Sciatic nerve (tissue), 2 donors: ENCODE data around the gene FMN2. TPM values are rescaled to one million over a fixed set of nuclear protein-coding genes. Genes with fewer than 3 reads are reported as not detected.

Source experiments
- ATAC-seq: fragments of 200-7000 bp; cut with Tn5 transposase; one replicate; pipeline ENCODE4 v1.9.1; 2020; ENCODE audit warnings: mild to moderate bottlenecking, moderate library complexity
- DNase-seq: peaks from one replicate; pipeline ENCODE4 v3.0.0-alpha.2; 2020; ENCODE audit warnings: low spot score
- intact Hi-C: fragments of 100-400 bp; cut with DNase I; formaldehyde crosslinking; loops from one replicate; pipeline ENCODE4 v1.14.2; 2022
- total RNA-seq: library from RNA; stranded (reverse); fragmentation: NEBNext Ultra II Directional; extraction: Animal tissue kit (Norgen Biotek cat#: 25700); gene quantifications from one replicate; pipeline ENCODE4 v1.2.1, GENCODE V29; 2021
- donor health status: DM: no; HTN: no; CAD: no.
- donor health status: DM: no; HTN: no; CAD: no.

Gene FMN2
- total RNA-seq, 1 donor from 2014 or later = 60.1 TPM

DNA sequence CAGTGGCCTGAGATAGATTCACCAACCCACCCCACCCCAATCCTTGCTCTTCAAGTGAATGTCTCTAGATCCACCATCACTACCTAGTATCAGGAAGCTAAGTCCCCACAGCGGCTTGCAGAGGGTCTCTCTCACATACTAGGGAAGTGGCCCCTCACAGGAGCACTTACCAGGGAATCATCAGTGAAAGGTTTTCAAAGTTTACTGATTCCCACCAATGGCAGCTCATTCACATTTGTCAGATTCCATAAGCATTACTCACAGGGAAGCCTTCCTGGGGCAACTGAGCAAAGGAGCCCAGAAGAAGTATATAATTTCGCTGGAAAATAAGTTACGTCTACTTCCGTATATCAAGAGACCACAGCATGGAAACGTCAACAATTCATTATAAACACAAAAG is 399.5 kb downstream of the FMN2 start:
- no peak for ATAC-seq
- DNase-seq = no peak
- intact Hi-C loops = no loop called here

DNA sequence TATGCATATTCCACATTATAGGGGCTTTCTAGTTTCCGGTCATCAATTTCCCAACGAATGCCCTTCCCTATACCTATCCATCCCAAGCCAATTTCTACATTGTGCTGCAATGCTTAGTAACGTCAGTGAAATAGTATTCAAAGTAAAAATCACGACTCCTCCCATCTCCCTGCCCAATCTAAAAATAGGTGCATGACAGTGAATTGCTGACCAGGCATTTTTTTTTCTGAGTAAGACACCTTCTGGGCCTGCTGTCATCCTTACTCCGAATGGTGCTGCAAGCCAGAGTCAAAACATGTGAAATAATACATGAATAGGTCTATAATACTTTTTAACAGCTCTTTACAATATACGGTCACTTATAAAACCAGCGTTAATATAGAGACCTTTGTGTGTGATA is 400.1 kb downstream of the FMN2 start:
- no peak for ATAC-seq
- intact Hi-C loops = no loop called here
- DNase-seq = no peak

DNA sequence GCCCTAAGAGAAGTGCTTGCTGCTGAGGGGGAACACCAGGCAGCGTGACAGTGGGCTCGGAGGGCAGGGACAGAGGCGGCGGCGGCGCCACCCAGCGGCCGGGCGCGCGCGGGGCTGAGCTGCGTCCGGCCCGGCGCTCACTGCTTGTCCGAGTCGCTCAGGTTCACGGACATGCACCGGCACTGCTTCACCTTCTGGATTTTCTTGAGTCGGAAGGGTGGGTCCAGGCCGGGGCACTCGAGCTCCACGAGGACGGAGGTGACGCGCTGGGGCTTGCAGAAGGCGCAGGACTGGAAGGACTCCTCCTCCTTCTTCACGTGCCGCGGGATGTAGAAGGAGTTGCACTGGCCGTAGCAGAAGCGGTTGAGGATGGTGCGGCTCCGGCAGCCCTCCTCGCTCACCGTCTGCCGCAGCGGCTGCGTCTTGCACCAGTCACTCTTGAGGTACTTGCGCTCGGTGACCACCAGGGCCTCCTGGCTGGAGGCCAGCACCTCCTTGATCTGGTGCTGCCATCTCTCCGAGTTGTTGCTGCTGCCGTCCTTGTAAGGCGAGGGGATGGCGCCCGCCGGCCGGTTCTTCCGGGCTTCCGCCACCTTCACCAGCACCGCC is 401.3 kb downstream of the FMN2 start:
- intact Hi-C loops = no loop called here
- DNase-seq = no peak
- no peak for ATAC-seq

DNA sequence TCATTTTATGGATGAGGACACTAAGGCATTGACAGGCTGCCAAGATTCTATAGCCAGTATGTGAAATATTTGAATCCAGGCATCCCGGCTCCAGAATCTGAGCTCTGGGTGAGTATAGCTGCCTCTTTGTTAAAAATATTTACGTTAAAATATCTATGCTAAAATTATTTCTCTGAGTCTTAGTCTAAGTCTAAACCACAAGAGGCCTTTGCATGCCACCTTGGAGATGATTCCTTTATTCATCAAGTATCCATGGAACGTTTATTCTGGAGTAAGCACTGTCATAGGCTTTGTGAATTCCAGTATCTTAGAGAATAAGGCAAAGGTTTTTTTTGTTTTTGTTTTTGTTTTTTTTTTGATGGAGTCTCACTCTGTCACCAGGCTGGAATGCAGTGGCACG is 403.9 kb downstream of the FMN2 start:
- ATAC-seq (no peak), DNase-seq (no peak)
- intact Hi-C loops = no loop called here

GRCh38 chr1:240496356-240496755 is 404.7 kb downstream of the FMN2 start:
- no peak for ATAC-seq
- DNase-seq = no peak
- intact Hi-C loops = no loop called here

GRCh38 chr1:240496941-240497340 is 405.3 kb downstream of the FMN2 start:
- DNase-seq (no peak), ATAC-seq (no peak)
- intact Hi-C loops = no loop called here

GRCh38 chr1:240497908-240498307 is 406.2 kb downstream of the FMN2 start:
- ATAC-seq (no peak), DNase-seq (no peak)
- intact Hi-C loops = no loop called here

- intact Hi-C loops = no loop called here
- DNase-seq (no peak), ATAC-seq (no peak)
These were observed 406.7 kb downstream of the FMN2 start for GRCh38 chr1:240498335-240498734.

DNA sequence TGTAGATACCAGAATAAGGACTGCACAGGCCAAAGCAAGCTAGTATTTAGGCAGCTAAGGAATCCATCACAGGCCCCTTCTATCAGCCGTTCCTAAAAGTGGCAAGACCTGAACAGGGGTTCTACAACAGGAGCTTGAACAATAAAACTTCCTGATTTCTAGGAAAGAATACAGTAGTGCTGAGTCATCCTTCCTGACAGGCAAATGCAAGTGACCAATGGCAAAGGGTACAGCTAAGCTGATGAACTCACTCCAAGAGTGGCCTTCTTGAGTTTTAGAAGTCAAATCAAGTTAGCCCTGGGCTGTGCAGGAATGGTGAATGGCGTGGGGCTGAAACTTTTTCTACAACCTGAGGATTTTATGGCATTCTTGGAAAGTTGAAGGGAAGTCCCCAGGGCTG is 407.3 kb downstream of the FMN2 start:
- intact Hi-C loops = no loop called here

GRCh38 chr1:240500647-240501046 is 409.0 kb downstream of the FMN2 start:
- ATAC-seq (no peak), DNase-seq (no peak)
- intact Hi-C loops = no loop called here

More for the DNA sequence above, 407.3 kb downstream of the FMN2 start:
- DNase-seq (no peak), ATAC-seq (no peak)

DNA sequence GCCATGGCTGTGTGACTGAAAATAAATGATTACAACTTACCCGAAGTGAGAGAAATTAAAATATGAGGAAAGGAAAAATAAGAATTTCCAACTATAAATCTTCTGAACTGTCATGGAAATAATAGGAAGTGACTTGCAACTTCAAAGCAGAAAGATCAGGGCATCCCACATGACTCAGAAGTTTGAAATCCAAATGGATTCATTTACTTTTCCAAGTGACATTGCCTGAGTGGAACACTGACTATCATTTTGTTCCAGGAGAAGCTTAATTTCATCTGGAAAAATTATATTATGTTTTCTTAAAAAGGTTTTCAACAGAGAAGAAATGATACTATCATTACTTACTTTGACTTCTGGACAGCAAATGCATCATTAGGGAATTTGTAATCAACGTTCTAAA is 409.4 kb downstream of the FMN2 start:
- DNase-seq (no peak), ATAC-seq (no peak)
- intact Hi-C loops = no loop called here

- DNase-seq (no peak), ATAC-seq (no peak)
- intact Hi-C loops = no loop called here
These were observed 411.4 kb downstream of the FMN2 start for GRCh38 chr1:240503036-240503435.

- no peak for ATAC-seq
- no peak for DNase-seq
- intact Hi-C loops = no loop called here
These were observed 411.9 kb downstream of the FMN2 start for GRCh38 chr1:240503558-240503957.

DNA sequence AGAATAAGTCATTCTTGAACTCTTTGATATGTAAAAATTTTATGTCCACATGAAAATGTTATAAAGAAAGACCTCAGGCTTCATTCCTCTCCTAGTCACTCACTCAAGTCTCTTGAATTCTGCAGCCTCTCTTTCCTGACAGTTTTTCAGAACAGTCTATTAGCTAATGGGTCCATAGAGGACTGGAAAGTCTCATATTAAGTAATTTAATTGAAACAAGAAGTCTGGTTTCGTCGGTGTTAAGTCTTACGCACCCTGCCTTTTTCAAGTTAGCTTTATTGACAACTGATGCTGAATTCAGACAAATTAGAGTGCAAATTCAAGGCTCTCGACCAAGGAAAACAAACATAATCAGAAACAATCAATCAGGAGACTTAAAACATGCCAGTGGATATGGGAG is 414.5 kb downstream of the FMN2 start:
- DNase-seq (no peak), ATAC-seq (no peak)
- intact Hi-C loops = no loop called here

GRCh38 chr1:240508201-240508600 is 416.5 kb downstream of the FMN2 start:
- no peak for ATAC-seq
- intact Hi-C loops = no loop called here
- no peak for DNase-seq

DNA sequence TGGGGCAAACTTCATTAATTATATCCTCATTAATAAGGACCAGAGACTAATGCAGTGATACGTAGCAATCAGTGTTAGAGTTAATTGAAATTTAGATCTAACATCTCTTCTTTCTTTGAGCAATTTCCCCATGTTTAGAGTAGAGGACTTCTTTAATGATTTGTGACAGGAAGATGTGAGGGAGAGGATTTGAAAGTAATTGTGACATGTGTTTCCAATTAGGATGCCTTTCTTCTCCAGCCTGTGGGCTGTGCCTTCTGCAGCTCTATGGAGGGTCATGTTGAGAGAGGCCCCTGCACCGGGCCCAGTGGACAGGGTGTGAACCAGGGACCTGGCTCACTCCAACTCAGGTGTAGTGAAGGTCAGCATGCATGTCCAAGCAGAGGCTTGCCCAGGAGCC is 417.3 kb downstream of the FMN2 start:
- ATAC-seq = no peak
- intact Hi-C loops = no loop called here
- no peak for DNase-seq

DNA sequence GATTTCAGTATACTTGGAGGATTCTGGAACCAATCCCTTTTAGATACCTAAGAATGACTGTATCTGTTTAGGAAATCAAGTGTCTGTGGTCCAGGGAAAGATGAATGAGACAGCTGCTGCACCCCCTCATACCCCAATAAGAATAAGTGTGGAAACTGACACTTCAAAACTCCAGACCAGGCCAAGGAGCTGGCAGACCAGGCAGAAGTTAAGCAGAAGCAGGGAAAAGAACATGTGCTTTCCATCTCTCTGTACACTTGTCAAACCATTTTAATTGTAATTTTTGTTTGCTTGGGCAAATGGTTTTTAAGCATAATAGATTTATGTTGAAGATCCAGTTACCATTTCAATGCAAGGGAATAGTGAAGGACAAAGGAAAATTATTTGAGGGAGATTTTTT is 420.1 kb downstream of the FMN2 start:
- ATAC-seq (no peak), DNase-seq (no peak)
- intact Hi-C loops = no loop called here

DNA sequence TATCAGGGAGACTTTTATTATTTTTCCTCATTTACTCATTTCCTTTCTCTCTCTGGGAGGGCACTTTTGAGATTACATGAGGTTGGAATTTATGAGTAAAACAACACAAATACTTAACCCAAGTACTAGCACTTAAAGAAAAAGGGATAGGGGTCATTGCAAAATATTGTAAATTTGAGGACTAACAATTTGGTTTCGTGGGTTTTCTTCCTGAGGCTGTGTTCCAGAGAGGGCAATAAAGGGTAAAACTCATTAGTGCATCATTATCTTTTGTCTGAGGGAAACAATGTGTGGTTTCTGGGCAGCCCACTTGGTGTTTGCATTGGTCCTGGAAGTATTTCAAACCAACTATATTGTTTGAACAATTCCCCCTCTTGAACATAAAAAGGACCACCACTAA is 423.8 kb downstream of the FMN2 start:
- intact Hi-C loops = no loop called here
- DNase-seq = no peak
- ATAC-seq = no peak

- no peak for ATAC-seq
- no peak for DNase-seq
- intact Hi-C loops = no loop called here
These were observed 424.4 kb downstream of the FMN2 start for GRCh38 chr1:240516069-240516468.

DNA sequence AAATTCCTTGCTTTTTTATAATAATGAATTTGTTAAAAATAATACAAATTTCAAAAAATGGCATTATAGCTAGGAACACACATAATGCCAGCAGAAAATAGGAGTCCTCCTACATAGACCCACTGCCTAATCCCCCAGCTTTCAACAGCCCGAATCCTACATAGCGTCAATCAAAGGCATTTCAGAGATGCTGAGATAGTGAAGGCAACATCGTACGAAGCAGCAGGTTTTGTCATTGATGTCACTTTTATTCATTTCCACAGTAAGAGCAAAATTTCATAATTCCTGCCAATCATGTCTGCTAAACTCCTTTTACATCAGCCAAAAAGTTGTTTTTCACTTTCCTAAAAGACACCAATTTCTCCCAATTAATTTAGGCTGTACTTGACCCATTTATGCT is 426.2 kb downstream of the FMN2 start:
- intact Hi-C loops = no loop called here
- DNase-seq (no peak), ATAC-seq (no peak)

DNA sequence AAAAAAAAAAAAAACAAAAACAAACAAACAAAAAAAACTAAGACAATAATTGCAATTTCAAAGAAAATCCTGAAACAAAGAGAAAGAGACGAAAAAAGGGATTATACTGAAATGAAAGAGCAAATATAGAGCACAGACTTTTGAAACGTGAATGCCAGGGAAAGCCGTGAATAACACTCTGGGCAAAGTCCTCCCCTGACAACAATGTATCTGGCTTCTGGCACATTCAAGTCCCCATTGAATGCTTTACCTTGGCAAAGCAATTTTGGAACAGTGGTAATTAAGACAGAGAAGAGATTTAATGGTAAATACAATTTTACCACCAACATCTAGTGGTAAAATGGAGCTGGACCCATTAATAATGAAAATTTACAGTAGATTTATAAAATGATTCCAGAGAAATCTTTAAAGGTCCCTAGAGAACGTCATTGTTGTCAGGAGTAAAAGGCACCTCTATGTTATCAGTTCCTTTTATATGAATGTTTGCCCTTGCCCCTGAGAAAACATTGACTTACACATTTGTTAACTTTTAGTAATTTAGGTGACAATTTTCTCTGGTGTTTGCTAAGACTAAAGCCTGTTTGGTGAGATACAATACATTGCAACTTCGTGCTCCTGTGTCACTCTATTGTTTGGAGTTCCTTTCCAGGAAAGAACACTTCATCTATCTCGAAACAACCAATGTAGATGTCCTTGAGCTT is 430.6 kb downstream of the FMN2 start:
- DNase-seq (no peak), ATAC-seq (no peak)
- intact Hi-C loops = no loop called here
